ACHN (cell line): ENCODE measurements around the gene MRPS7.
"Not testable (repeated sequence)": the region's sequence is repeated elsewhere in the genome, so short reads cannot be mapped to it uniquely, and the experiment has no call there.

Source experiments
- DNase-seq: peaks from one replicate; pipeline ENCODE4 v3.0.0-alpha.2; 2015
- in situ Hi-C: cut with HindIII; loops from 2 replicates; pipeline ENCODE4 v1.10.0; 2017; ENCODE audit warnings: low sequenced_read_pairs, low pct_ligation_motif_present, low pct_unique_long_range_greater_than_20kb

MRPS7 gene

GRCh38 chr17:75241502-75241901 is 20.2 kb upstream of the MRPS7 start:
- no peak for DNase-seq
- in situ Hi-C loops, result no loop called here

- in situ Hi-C loops, result no loop called here
- no peak for DNase-seq
Measured at GRCh38 chr17:75241996-75242460, 19.7 kb upstream of the MRPS7 start.

GRCh38 chr17:75242461-75243042 is 19.1 kb upstream of the MRPS7 start:
- in situ Hi-C loops, result no loop called here
- DNase-seq, result no peak

- no peak for DNase-seq
- in situ Hi-C loops, result no loop called here
Measured at GRCh38 chr17:75244133-75244866, 17.4 kb upstream of the MRPS7 start.

GRCh38 chr17:75245011-75245410 is 16.7 kb upstream of the MRPS7 start:
- DNase-seq, result no peak
- in situ Hi-C loops, result no loop called here

- in situ Hi-C loops, result no loop called here
- no peak for DNase-seq
Measured at GRCh38 chr17:75246404-75246803, 15.3 kb upstream of the MRPS7 start.

GRCh38 chr17:75249564-75249963 is 12.1 kb upstream of the MRPS7 start:
- in situ Hi-C loops, result no loop called here
- no peak for DNase-seq

- in situ Hi-C loops, result no loop called here
- DNase-seq, result no peak
Measured at GRCh38 chr17:75250009-75250471, 11.6 kb upstream of the MRPS7 start.

- DNase-seq, result no peak
- in situ Hi-C loops, result no loop called here
Measured at GRCh38 chr17:75252039-75252816, 9.5 kb upstream of the MRPS7 start.

GRCh38 chr17:75255954-75256698 is 5.6 kb upstream of the MRPS7 start:
- DNase-seq, in situ Hi-C loops: not testable (repeated sequence)

GRCh38 chr17:75257228-75257627 is 4.5 kb upstream of the MRPS7 start:
- in situ Hi-C loops, result not testable (repeated sequence)

GRCh38 chr17:75260641-75261335 is 891 bp upstream of the MRPS7 start:
- DNase-seq, result no peak

More at GRCh38 chr17:75257228-75257627, 4.5 kb upstream of the MRPS7 start:
- not testable (repeated sequence) for DNase-seq

GRCh38 chr17:75262112-75262606 is 480 bp downstream of the MRPS7 start:
- peak; percentile 55 for DNase-seq
- in situ Hi-C loops, result no loop called here

More at GRCh38 chr17:75260641-75261335, 891 bp upstream of the MRPS7 start:
- in situ Hi-C loops, result no loop called here

- no peak for DNase-seq
- in situ Hi-C loops, result no loop called here
Measured at GRCh38 chr17:75263055-75263454, 1.4 kb downstream of the MRPS7 start.

- in situ Hi-C loops, result no loop called here
- no peak for DNase-seq
Measured at GRCh38 chr17:75265614-75266315, 4.1 kb downstream of the MRPS7 start.

- in situ Hi-C loops, result no loop called here
- DNase-seq, result no peak
Measured at GRCh38 chr17:75266316-75267152, 4.9 kb downstream of the MRPS7 start.

- in situ Hi-C loops, result no loop called here
- DNase-seq, result no peak
Measured at GRCh38 chr17:75267153-75267410, 5.4 kb downstream of the MRPS7 start.
